ENCODE results near the gene NDFIP2. TPM values are rescaled to one million over a fixed set of nuclear protein-coding genes. Genes with fewer than 3 reads are reported as not detected.

NDFIP2 gene, protein sequence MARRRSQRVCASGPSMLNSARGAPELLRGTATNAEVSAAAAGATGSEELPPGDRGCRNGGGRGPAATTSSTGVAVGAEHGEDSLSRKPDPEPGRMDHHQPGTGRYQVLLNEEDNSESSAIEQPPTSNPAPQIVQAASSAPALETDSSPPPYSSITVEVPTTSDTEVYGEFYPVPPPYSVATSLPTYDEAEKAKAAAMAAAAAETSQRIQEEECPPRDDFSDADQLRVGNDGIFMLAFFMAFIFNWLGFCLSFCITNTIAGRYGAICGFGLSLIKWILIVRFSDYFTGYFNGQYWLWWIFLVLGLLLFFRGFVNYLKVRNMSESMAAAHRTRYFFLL
- 14.3 and 17.5 TPM in 2 replicates for total RNA-seq

DNA sequence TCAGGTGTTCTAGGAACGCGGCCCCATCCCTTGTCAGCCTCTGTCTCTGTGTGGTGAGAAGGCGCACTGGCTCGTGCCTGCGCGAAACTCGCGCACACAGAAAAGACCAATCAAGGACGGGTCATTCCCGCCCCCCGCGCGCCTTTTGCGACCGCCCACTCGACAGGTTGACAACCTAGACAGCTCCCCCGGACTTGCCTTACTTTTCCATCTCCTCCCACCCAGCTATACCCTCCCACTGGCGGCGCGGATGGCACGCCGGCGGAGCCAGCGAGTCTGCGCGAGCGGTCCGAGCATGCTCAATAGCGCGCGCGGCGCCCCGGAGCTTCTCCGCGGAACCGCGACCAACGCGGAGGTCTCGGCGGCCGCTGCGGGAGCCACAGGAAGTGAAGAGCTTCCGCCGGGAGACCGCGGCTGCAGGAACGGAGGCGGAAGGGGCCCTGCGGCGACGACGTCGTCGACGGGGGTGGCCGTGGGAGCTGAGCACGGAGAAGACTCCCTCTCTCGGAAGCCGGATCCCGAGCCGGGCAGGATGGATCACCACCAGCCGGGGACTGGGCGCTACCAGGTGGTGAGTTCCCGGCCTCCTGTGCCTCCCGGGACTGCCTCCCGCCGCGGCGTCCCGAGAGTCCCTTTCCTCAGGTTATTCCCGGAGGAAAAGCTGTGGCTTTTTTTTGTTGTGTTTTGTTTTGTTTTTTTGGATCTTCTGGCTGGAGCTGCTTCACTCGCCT lies at the start of gene NDFIP2:
Gene NDFIP2, plus strand, starts transcription at position 202 of the 731 bp plus-strand sequence. Its CDS starts 49 bp downstream, at position 251.

Other genes starting within 250 kb of the NDFIP2 start
- gene RBM26, start 74.9 kb upstream of the NDFIP2 start, total RNA-seq, result 15.9 and 26.7 TPM in 2 replicates

Data from epithelial cell of umbilical artery (primary cell).